GM19099 (cell line): ENCODE data around the gene OXNAD1.

ENCODE experiments used
- POLR2A ChIP-seq: IDR thresholded peaks from 3 replicates; pipeline ENCODE4 v1.6.1; 2011; ENCODE audit warnings: low read depth; ENCODE audit not compliant: insufficient read length; ENCODE audit errors: extremely low read depth

Gene OXNAD1

GRCh38 chr3:16257309-16257708 lies 7.7 kb upstream of the OXNAD1 start:
- TF ChIP-seq POLR2A: no peak

DNA sequence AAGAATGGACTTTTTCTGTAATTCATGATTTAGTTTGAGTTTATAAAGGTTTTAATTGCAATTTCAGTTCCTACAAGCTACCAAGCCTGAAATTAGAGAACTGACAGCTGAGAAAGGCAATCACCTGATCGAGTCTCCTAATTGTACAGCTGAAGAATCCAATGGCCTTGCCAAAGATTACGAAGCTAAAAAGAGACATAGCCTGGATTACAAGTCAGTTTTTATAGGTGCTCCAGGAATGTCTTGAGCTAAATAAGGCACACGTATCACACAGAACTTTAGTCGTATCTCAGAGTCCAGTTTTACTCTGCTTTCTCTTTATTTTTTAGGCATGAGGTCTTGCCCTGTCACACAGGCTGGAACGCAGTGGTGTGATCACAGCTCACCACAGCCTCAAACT lies 6.8 kb upstream of the OXNAD1 start:
- no peak for TF ChIP-seq POLR2A

DNA sequence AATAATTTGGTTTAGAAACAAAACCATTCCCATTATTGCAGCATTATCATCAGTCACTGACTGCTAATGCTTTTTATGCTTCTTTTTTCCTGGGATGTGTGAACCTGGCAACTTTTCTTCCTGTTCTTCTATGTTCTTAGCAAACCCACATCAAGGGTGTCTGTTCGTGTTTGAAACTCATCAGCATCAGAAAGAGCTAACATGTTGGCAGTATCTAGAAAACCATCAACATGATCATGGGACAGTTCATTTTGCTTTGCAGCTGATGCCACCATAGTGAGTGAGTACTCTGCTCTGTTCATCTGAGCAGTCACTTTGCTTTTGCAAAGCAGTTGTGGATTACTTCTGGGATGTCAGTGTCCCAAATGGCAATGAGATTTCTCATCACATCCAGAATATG lies 6.1 kb upstream of the OXNAD1 start:
- TF ChIP-seq POLR2A: no peak

- TF ChIP-seq POLR2A: no peak
These were observed 5.0 kb upstream of the OXNAD1 start for GRCh38 chr3:16260046-16260445.

- no peak for TF ChIP-seq POLR2A
These were observed 2.8 kb upstream of the OXNAD1 start for GRCh38 chr3:16262174-16262573.

DNA sequence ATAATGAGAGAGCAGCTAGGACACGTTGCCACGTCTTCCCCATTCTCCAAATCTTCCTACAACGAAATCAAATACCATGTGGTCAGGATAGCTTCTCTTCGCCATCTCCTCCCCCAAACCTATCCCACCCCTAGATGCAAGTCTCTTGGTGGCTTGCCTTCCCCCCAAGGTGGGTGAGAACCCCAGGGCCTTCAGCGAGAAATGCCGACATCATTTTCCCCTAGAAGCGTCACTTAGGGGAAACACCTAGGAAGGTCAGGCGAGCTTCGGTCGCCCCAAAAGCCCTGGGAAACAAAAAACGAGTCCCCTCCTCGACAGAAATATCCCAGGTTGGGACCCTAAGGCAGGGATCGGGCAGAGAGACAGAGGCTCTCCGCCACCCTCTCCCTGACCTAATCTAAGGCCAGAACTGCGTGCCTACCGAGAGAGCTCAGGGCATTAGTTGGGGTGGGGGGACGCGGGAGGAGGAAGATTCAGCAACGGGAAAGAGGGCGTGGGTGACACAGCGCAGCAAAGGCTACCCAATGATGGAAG lies 771 bp upstream of the OXNAD1 start:
- TF ChIP-seq POLR2A: no peak

GRCh38 chr3:16265455-16265786 lies 409 bp downstream of the OXNAD1 start:
- no peak for TF ChIP-seq POLR2A

GRCh38 chr3:16266714-16267113 lies 1.7 kb downstream of the OXNAD1 start:
- TF ChIP-seq POLR2A: no peak

GRCh38 chr3:16270855-16271254 lies 5.8 kb downstream of the OXNAD1 start:
- no peak for TF ChIP-seq POLR2A

- TF ChIP-seq POLR2A: no peak
These were observed 7.6 kb downstream of the OXNAD1 start for GRCh38 chr3:16272588-16272987.

DNA sequence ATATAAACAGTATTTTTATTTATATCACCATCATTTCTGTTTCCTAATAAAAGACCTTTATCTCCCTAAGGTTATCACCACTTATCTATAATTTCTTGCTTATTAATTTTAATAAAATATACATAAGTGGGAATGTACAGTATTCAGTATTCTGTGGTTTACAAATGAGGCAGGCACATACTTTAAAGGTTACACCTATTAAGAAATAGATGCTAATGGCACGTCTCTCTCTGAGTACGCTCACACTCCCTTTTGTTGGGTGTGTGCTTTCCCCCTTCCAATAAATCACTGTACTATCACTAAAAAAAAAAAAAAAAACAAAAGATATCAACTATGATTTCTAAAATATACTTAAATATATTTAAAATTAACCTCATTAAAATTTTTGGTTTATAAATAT lies 8.9 kb downstream of the OXNAD1 start:
- TF ChIP-seq POLR2A: no peak

DNA sequence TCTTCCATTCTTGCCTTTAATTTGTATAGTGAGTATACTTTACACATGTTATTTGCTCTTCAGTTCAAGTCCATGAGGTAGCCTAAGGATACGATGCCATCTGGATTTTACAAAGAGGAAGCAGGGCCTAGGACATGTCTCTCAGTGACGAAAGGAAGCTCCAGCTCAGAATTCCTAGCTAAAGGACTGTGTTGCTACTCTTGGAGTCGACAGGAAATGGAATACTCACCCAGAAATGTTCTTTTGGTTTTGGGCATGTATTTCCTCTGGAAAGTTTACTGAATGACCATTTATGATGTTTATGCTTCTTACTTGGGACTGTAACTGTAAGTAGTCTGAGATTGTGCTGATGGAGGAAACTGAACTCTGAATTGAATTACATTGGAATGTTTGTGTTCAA lies 12.5 kb downstream of the OXNAD1 start:
- TF ChIP-seq POLR2A: no peak

DNA sequence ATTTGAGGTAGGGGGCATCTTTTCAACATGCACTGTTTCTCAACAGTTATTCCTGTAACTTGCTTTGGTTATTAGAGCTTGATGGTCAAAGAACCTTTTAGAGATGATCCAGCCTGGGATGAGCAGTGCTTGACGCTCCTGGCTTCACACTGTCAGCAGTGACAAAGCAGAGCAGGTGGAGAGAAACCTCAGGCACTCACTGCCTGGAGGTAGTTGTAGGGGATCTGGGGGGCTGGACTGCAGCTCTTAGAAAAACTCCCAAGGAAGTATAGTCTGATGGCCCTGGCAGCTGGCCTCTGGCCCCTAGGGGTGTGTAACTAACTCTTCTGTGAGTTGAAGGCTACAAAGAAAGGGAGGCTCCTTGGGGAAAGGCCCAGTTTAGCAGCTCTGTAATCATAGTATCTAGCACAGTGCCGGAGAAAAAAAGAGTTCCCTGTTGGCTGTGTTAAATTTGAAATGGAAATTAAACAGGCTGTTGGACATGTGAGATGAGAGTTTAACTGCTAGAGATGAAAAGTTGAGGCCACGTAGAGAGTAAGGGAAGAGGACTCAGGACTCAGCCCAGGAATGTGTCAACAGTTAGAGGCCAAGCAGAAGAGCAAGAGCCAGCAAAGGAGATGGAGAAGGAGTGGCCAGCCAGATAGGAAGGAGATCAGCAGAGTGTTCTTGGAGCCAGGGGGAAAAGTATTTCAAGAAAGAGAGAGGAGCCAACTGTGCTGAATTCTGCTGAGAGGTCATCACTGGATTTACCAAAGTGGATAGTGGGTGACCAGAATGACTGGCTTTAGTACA lies 14.2 kb downstream of the OXNAD1 start:
- no peak for TF ChIP-seq POLR2A

DNA sequence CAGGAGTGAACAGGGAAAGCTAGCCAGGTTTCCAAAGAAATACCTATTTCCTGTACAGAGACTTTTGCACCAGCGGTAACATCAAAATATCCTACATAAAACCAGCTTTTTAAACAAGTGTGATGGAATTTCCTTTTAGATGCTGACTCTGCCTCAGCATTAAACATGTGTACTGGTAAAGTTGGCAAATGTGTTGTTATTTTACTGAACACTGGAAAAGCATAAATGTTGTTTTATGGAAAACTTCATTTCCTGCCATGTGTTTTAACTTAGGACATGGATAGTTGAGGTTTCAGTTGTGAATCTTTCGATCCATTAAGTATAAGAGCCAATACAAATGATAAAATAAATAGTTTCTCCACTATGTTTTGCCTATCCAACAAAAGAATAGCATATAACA lies 15.7 kb downstream of the OXNAD1 start:
- TF ChIP-seq POLR2A: no peak

DNA sequence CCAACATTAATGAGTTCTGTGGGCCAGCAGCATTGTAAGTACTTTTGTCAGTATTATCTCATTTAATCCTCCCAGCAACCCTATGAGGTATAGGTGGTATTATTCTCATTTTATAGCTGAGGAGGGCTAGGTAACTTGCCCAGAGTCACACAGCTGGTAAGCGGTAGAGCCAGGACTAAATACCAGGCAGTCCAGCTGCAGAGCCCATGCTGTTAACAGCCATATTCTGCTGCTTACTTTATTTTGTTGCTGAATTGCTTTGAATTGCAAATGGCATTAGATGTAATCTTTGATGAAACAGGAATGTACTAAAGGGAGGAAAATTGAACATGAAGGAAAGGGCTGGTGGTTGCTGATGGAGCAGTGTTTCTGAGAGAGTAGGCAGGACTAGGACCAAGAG lies 19.6 kb downstream of the OXNAD1 start:
- no peak for TF ChIP-seq POLR2A

DNA sequence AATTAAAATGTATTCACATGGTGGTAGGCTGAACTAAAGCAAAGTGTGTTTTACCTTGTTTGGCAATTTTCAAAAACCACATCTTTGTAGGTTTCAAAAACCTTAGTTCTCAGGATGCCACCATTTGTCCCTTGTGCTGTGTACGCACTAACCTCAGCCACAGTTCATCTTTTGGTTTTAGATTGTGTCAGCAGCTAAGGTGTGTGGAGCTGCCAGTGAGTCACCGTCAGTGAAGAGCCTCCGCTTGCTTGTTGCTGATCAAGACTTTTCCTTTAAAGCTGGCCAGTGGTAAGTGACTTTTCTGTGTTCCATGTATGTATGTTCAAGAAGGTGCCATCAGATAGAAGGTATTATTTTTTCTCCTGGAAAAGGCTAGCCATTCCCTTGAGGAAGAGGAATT lies 21.1 kb downstream of the OXNAD1 start:
- TF ChIP-seq POLR2A: no peak
